ENCODE results near the gene THSD7A.

DNA sequence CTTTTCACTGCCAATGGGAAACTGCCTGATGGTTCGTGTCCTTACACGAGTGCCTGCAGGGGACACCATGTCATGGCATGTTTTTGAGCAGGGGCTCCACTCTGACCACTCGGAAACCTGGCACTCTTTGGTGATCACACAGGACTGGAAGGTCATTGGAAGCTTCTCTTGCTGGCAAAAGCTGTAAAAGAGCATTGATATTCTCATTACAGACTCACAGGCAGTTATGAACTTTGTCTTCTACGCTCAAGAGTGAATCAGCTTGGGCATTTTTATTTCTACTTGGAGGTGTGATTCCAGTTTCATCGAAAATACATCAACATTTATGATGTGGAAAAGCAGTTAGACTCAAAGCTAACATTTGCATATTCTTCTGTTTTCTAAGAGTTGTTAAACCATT, 238.7 kb downstream of the THSD7A start:
- TF ChIP-seq POLR2A (IDR thresholded peaks at IDR 0.05; ENCODE audit: low read depth, low read length) (no peak), TAF1 (IDR thresholded peaks at IDR 0.05; ENCODE audit: low read depth, low read length) (no peak), POLR2AphosphoS5 (IDR thresholded peaks at IDR 0.05; ENCODE audit: low read depth, low read length) (no peak)

Data from GM12891 (cell line).